ENCODE data around the gene FAM43B. TPM values are rescaled to one million over a fixed set of nuclear protein-coding genes. Genes with fewer than 3 reads are reported as not detected.

The FAM43B gene
- total RNA-seq, 2 experiments from 2014 or later: not detected

- no TSS peak for BruUV-seq (replicated peaks)
- H3K4me2 ChIP-seq (ENCODE audit: low read length): no peak overlapping the region
Observed at GRCh38 chr1:20601129-20601825, 48.9 kb downstream of the FAM43B start.

DNA sequence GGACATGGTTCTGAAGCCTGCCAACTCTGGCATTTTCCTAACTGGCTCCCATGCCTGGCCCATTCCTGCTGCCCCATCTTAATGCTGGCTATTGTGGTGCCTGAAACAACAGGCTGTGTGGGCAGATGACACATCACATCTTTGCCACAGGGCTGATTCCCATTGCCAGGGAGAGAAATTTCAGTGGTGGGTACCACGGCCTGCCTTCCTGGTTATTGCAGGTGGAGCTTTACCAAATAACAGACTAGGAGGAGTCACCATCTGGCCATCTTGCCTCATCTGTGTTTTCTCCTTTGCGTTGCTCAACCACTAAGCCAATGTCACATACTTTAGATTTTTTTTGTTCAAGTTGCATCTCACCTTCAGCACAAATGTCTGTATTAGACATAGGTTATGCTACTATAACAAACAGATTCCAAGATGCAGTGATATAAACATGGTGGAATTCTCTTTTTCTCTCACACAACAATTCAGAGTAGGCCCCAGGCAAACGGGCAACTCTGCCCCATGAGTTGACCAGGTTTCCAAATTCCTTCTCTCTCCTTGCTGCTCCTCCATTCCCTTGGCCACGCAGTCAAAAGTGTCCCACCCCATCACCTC is 50.6 kb downstream of the FAM43B start:
- Histone ChIP-seq H3K9me3 (ENCODE audit: low read length) (0 out of 2 replicates have a peak, but pooled peaks cover 7% of the 10 kb centered on the region), H3K79me2 (ENCODE audit: insufficient read depth, low read depth, low read length) (no peaks in the 10 kb centered on the region), H3K9me2 (ENCODE audit: insufficient read depth, low read length) (no peaks in the 10 kb centered on the region), H4K20me1 (ENCODE audit: insufficient read depth, low read length) (no peaks in the 10 kb centered on the region), H3K27ac (ENCODE audit: low read depth, low read length, poor library complexity, severe bottlenecking) (no peak overlapping the region), H3K4me1 (ENCODE audit: insufficient read depth, low read length, poor library complexity, severe bottlenecking) (no peaks in the 10 kb centered on the region), H3K36me3 (ENCODE audit: insufficient read depth, low read length) (no peaks in the 10 kb centered on the region), H2AFZ (ENCODE audit: low read length) (0 out of 2 replicates have a peak overlapping the region, but pooled peaks have one; percentile 45), H3K4me3 (ENCODE audit: low read depth, low read length, poor library complexity, severe bottlenecking) (no peak overlapping the region), H3K4me2 (ENCODE audit: low read length) (no peak overlapping the region)
- intact Hi-C loops (cut with micrococcal nuclease; ENCODE audit: unreplicated experiment): no loop called here
- no peak for DNase-seq (ENCODE audit: low spot score)
- ChIA-PET CTCF (ENCODE audit: unreplicated experiment) (no interaction called here), POLR2A (no interaction called here)
- BruUV-seq (replicated peaks): no TSS peak
- TF ChIP-seq, protein P1, sequence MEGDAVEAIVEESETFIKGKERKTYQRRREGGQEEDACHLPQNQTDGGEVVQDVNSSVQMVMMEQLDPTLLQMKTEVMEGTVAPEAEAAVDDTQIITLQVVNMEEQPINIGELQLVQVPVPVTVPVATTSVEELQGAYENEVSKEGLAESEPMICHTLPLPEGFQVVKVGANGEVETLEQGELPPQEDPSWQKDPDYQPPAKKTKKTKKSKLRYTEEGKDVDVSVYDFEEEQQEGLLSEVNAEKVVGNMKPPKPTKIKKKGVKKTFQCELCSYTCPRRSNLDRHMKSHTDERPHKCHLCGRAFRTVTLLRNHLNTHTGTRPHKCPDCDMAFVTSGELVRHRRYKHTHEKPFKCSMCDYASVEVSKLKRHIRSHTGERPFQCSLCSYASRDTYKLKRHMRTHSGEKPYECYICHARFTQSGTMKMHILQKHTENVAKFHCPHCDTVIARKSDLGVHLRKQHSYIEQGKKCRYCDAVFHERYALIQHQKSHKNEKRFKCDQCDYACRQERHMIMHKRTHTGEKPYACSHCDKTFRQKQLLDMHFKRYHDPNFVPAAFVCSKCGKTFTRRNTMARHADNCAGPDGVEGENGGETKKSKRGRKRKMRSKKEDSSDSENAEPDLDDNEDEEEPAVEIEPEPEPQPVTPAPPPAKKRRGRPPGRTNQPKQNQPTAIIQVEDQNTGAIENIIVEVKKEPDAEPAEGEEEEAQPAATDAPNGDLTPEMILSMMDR (conservative IDR thresholded peaks at IDR 0.05; ENCODE audit: low read length): no peak
- TF ChIP-seq EZH2phosphoT487 (IDR thresholded peaks at IDR 0.05; ENCODE audit: borderline replicate concordance, low read depth, low read length): no peak

More at GRCh38 chr1:20601129-20601825, 48.9 kb downstream of the FAM43B start:
- DNase-seq (ENCODE audit: low spot score): peak; percentile 8
- TF ChIP-seq EZH2phosphoT487 (IDR thresholded peaks at IDR 0.05; ENCODE audit: borderline replicate concordance, low read depth, low read length): no peak
- TF ChIP-seq, protein P1 (conservative IDR thresholded peaks at IDR 0.05; ENCODE audit: low read length): no peak
- POLR2A ChIA-PET: no interaction called here
- H3K9me3 ChIP-seq (ENCODE audit: low read length): 0 out of 2 replicates have a peak, but pooled peaks cover 7% of the 10 kb centered on the region
- intact Hi-C loops (cut with micrococcal nuclease; ENCODE audit: unreplicated experiment): no loop called here
- no peak overlapping the region for H3K4me3 ChIP-seq (ENCODE audit: low read depth, low read length, poor library complexity, severe bottlenecking)
- H3K9me2 ChIP-seq (ENCODE audit: insufficient read depth, low read length): no peaks in the 10 kb centered on the region
- H3K4me1 ChIP-seq (ENCODE audit: insufficient read depth, low read length, poor library complexity, severe bottlenecking): no peaks in the 10 kb centered on the region
- CTCF ChIA-PET (ENCODE audit: unreplicated experiment): no interaction called here
- no peaks in the 10 kb centered on the region for H4K20me1 ChIP-seq (ENCODE audit: insufficient read depth, low read length)
- no peak overlapping the region for H3K27ac ChIP-seq (ENCODE audit: low read depth, low read length, poor library complexity, severe bottlenecking)
- no peaks in the 10 kb centered on the region for H3K36me3 ChIP-seq (ENCODE audit: insufficient read depth, low read length)
- H2AFZ ChIP-seq (ENCODE audit: low read length): peak overlapping the region; percentile 67; the same call in 1 of the 2 replicates
- no peaks in the 10 kb centered on the region for H3K79me2 ChIP-seq (ENCODE audit: insufficient read depth, low read depth, low read length)

Measured in OCI-LY7 (cell line).